OCI-LY3 (cell line): ENCODE data around the gene BORCS8.

Experiments used
- H2AFZ ChIP-seq: fragments of 200-600, 300-600 bp; shearing (Covaris generic); 2 replicates; pipeline ENCODE4 v1.6.0; 2014; ENCODE audit warnings: antibody characterized with exemption, low read depth, low read length
- H3K27ac ChIP-seq: fragments of 200-600, 300-600 bp; sonication (generic); 2 replicates; pipeline ENCODE4 v1.5.1; 2014; ENCODE audit warnings: mild to moderate bottlenecking, low read length, moderate library complexity, mixed read lengths
- H3K27me3 ChIP-seq: fragments of 200-600, 300-600 bp; sonication (generic); 2 replicates; pipeline ENCODE4 v1.6.1; 2014; ENCODE audit warnings: low read depth, low read length, mixed read lengths
- H3K36me3 ChIP-seq: fragments of 200-600, 300-600 bp; sonication (generic); replicated peaks from 2 replicates; pipeline ENCODE3; 2014; ENCODE audit warnings: low read depth, low read length, mixed read lengths
- H3K4me1 ChIP-seq: fragments of 300-600, 200-600 bp; sonication (generic); 2 replicates; pipeline ENCODE4 v1.6.1; 2014; ENCODE audit warnings: low read length, mixed read lengths
- H3K4me2 ChIP-seq: fragments of 200-600, 300-600 bp; sonication (generic); 2 replicates; pipeline ENCODE4 v1.6.1; 2014; ENCODE audit warnings: low read length, mixed read lengths
- H3K4me3 ChIP-seq: fragments of 300-600, 200-600 bp; sonication (generic); 2 replicates; pipeline ENCODE4 v1.5.1; 2014; ENCODE audit warnings: antibody characterized with exemption, mild to moderate bottlenecking, low read length, moderate library complexity
- H3K79me2 ChIP-seq: fragments of 300-600, 200-600 bp; shearing (Covaris generic); 2 replicates; pipeline ENCODE4 v1.6.1; 2014; ENCODE audit warnings: mild to moderate bottlenecking, low read length, mixed read lengths
- H3K9ac ChIP-seq: fragments of 300-600, 200-600 bp; shearing (Covaris generic); 2 replicates; pipeline ENCODE4 v1.6.0; 2014; ENCODE audit warnings: mild to moderate bottlenecking, low read length, moderate library complexity
- H3K9me3 ChIP-seq: fragments of 200-600, 300-600 bp; shearing (Covaris generic); 2 replicates; pipeline ENCODE4 v1.6.1; 2014; ENCODE audit warnings: low read length, mixed read lengths; ENCODE audit not compliant: insufficient read depth
- H4K20me1 ChIP-seq: fragments of 200-600, 300-600 bp; sonication (generic); 2 replicates; pipeline ENCODE4 v1.6.1; 2016; ENCODE audit warnings: low read length, mixed read lengths; ENCODE audit not compliant: insufficient read depth
- CTCF ChIP-seq: fragments of 200-600, 300-600 bp; sonication (generic); IDR thresholded peaks from 2 replicates; pipeline ENCODE4 v1.5.1; 2014; ENCODE audit warnings: antibody characterized with exemption, low read length, low read depth
- EZH2phosphoT487 ChIP-seq: fragments of 200-600 bp; shearing (Covaris generic); IDR thresholded peaks from 2 replicates; pipeline ENCODE4 v1.6.1; 2018; ENCODE audit warnings: antibody characterized with exemption, mixed run types, low read depth

BORCS8 gene

GRCh38 chr19:19186742-19187141 is 5.2 kb downstream of the BORCS8 start:
- H3K79me2 ChIP-seq, result peaks cover 37% of the 10 kb centered on the region
- H2AFZ ChIP-seq, result no peak overlapping the region
- TF ChIP-seq CTCF (no peak), EZH2phosphoT487 (no peak)
- H3K9ac ChIP-seq, result no peak overlapping the region
- H3K36me3 ChIP-seq, result peaks cover 42% of the 10 kb centered on the region
- H3K4me1 ChIP-seq, result peaks cover 25% of the 10 kb centered on the region
- H3K9me3 ChIP-seq, result peaks cover 5% of the 10 kb centered on the region
- H4K20me1 ChIP-seq, result no peaks in the 10 kb centered on the region
- H3K27me3 ChIP-seq, result no peaks in the 10 kb centered on the region
- H3K4me2 ChIP-seq, result no peak overlapping the region
- peak overlapping the region; percentile 42 for H3K27ac ChIP-seq
- H3K4me3 ChIP-seq, result no peak overlapping the region

GRCh38 chr19:19185853-19186740 is 5.9 kb downstream of the BORCS8 start:
- Histone ChIP-seq H3K4me2 (no peak overlapping the region), H3K27ac (peak overlapping the region; percentile 42), H3K4me1 (peaks cover 24% of the 10 kb centered on the region), H3K9ac (no peak overlapping the region), H3K9me3 (peaks cover 5% of the 10 kb centered on the region), H2AFZ (no peak overlapping the region), H4K20me1 (no peaks in the 10 kb centered on the region), H3K4me3 (no peak overlapping the region), H3K36me3 (peaks cover 45% of the 10 kb centered on the region), H3K27me3 (no peaks in the 10 kb centered on the region), H3K79me2 (peaks cover 31% of the 10 kb centered on the region)
- TF ChIP-seq EZH2phosphoT487 (no peak), CTCF (peak; percentile 53)

GRCh38 chr19:19181488-19181998 is 10.4 kb downstream of the BORCS8 start:
- no peaks in the 10 kb centered on the region for H4K20me1 ChIP-seq
- no peak overlapping the region for H2AFZ ChIP-seq
- no peaks in the 10 kb centered on the region for H3K9me3 ChIP-seq
- H3K4me2 ChIP-seq, result no peak overlapping the region
- peaks cover 13% of the 10 kb centered on the region for H3K4me1 ChIP-seq
- H3K27ac ChIP-seq, result no peak overlapping the region
- no peaks in the 10 kb centered on the region for H3K79me2 ChIP-seq
- H3K27me3 ChIP-seq, result no peaks in the 10 kb centered on the region
- TF ChIP-seq CTCF (no peak), EZH2phosphoT487 (no peak)
- H3K9ac ChIP-seq, result no peak overlapping the region
- H3K4me3 ChIP-seq, result no peak overlapping the region
- H3K36me3 ChIP-seq, result peaks cover 28% of the 10 kb centered on the region

- Histone ChIP-seq H2AFZ (no peak overlapping the region), H3K9ac (no peak overlapping the region), H4K20me1 (no peaks in the 10 kb centered on the region), H3K9me3 (no peaks in the 10 kb centered on the region), H3K36me3 (peaks cover 13% of the 10 kb centered on the region), H3K27me3 (no peaks in the 10 kb centered on the region), H3K4me1 (peaks cover 11% of the 10 kb centered on the region), H3K27ac (no peak overlapping the region), H3K79me2 (no peaks in the 10 kb centered on the region), H3K4me3 (no peak overlapping the region), H3K4me2 (no peak overlapping the region)
- TF ChIP-seq CTCF (no peak), EZH2phosphoT487 (no peak)
Measured at GRCh38 chr19:19179548-19180441, 12.2 kb downstream of the BORCS8 start.
